SIG-M5 treated with dmso at 0.1 percent for 504 hours (cell line): ENCODE data around the gene ZNF142.
A peak's percentile ranks its signal among the peaks of the same experiment; 100 is the strongest.

Experiments
- DNase-seq: peaks from one replicate; lab custom pipeline; 2025; ENCODE audit not compliant: unreplicated experiment; lab: John Stamatoyannopoulos, UW

The ZNF142 gene

GRCh38 chr2:218655751-218656150 lies 3.7 kb downstream of the ZNF142 start:
- no peak for DNase-seq

- DNase-seq = no peak
Measured at GRCh38 chr2:218648787-218649100, 10.7 kb downstream of the ZNF142 start.

GRCh38 chr2:218648088-218648786 lies 11.2 kb downstream of the ZNF142 start:
- peak; percentile 78 for DNase-seq

GRCh38 chr2:218645126-218645525 lies 14.3 kb downstream of the ZNF142 start:
- DNase-seq = no peak

GRCh38 chr2:218644721-218645120 lies 14.7 kb downstream of the ZNF142 start:
- DNase-seq = no peak

GRCh38 chr2:218643751-218644310 lies 15.6 kb downstream of the ZNF142 start:
- DNase-seq = no peak

GRCh38 chr2:218642786-218643185 lies 16.6 kb downstream of the ZNF142 start:
- DNase-seq = no peak

GRCh38 chr2:218642121-218642656 lies 17.2 kb downstream of the ZNF142 start:
- DNase-seq = no peak

GRCh38 chr2:218638372-218638771 lies 21.1 kb downstream of the ZNF142 start:
- no peak for DNase-seq

GRCh38 chr2:218635719-218636118 lies 23.7 kb downstream of the ZNF142 start:
- DNase-seq = no peak

GRCh38 chr2:218631837-218632236 lies 27.6 kb downstream of the ZNF142 start:
- no peak for DNase-seq

GRCh38 chr2:218627939-218628338 lies 31.5 kb downstream of the ZNF142 start:
- no peak for DNase-seq

GRCh38 chr2:218626369-218626768 lies 33.1 kb downstream of the ZNF142 start:
- DNase-seq = no peak

- DNase-seq = no peak
Measured at GRCh38 chr2:218623366-218623705, 36.1 kb downstream of the ZNF142 start.

GRCh38 chr2:218622606-218623365 lies 36.6 kb downstream of the ZNF142 start:
- DNase-seq = no peak

- no peak for DNase-seq
Measured at GRCh38 chr2:218621007-218621406, 38.4 kb downstream of the ZNF142 start.

- DNase-seq = no peak
Measured at GRCh38 chr2:218618102-218618860, 41.1 kb downstream of the ZNF142 start.

- no peak for DNase-seq
Measured at GRCh38 chr2:218615868-218616315, 43.5 kb downstream of the ZNF142 start.

- DNase-seq = no peak
Measured at GRCh38 chr2:218607436-218608115, 51.8 kb downstream of the ZNF142 start, which contains the start of gene PLCD4. PLCD4 (plus strand) TSS chr2:218607899; CDS start chr2:218615740, 7,841 bp downstream.

GRCh38 chr2:218605432-218605831 lies 54.0 kb downstream of the ZNF142 start:
- DNase-seq = no peak
